ENCODE data around the gene HOXD9. TPM values are rescaled to one million over a fixed set of nuclear protein-coding genes. Genes with fewer than 3 reads are reported as not detected.
A peak's percentile ranks its signal among the peaks of the same experiment; 100 is the strongest.

Gene HOXD9
- total RNA-seq, 1 donor from 2014 or later, result 5.7 TPM

GRCh38 chr2:176169711-176170110 is 47.2 kb downstream of the HOXD9 start:
- Histone ChIP-seq H3K9ac (ENCODE audit: low read depth in 1 of 3, low read length in 3 of 3) (no peak overlapping the region), H3K27me3 (ENCODE audit: control insufficient read depth in 3 of 3, insufficient read depth in 3 of 3, low read length in 3 of 3) (peaks cover 18 to 71% (median 34%) of the 10 kb centered on the region in 3 donors), H3K4me1 (ENCODE audit: control insufficient read depth in 3 of 3, insufficient read depth in 3 of 3, low read length in 3 of 3) (peaks cover 0 to 5% (median 3%) of the 10 kb centered on the region in 3 donors), H3K9me3 (ENCODE audit: control insufficient read depth in 3 of 3, low read length in 3 of 3) (no peaks in the 10 kb centered on the region), H3K27ac (ENCODE audit: low read depth, low read length) (no peak overlapping the region), H3K36me3 (ENCODE audit: control insufficient read depth in 3 of 3, insufficient read depth in 3 of 3, low read length in 3 of 3) (no peaks in the 10 kb centered on the region), H3K4me3 (ENCODE audit: low read length in 3 of 3) (no peak overlapping the region)

- Histone ChIP-seq H3K27me3 (ENCODE audit: control insufficient read depth in 3 of 3, insufficient read depth in 3 of 3, low read length in 3 of 3) (peaks cover 13 to 68% (median 34%) of the 10 kb centered on the region in 3 donors), H3K27ac (ENCODE audit: low read depth, low read length) (no peak overlapping the region), H3K4me3 (ENCODE audit: low read length in 3 of 3) (no peak overlapping the region)
These were observed 48.2 kb downstream of the HOXD9 start for GRCh38 chr2:176170602-176171305.

GRCh38 chr2:176171351-176172006 is 49.0 kb downstream of the HOXD9 start:
- Histone ChIP-seq H3K4me1 (ENCODE audit: control insufficient read depth in 3 of 3, insufficient read depth in 3 of 3, low read length in 3 of 3) (peaks cover 0 to 3% (median 0%) of the 10 kb centered on the region in 3 donors), H3K27me3 (ENCODE audit: control insufficient read depth in 3 of 3, insufficient read depth in 3 of 3, low read length in 3 of 3) (peaks cover 11 to 72% (median 29%) of the 10 kb centered on the region in 3 donors), H3K36me3 (ENCODE audit: control insufficient read depth in 3 of 3, insufficient read depth in 3 of 3, low read length in 3 of 3) (no peaks in the 10 kb centered on the region), H3K9me3 (ENCODE audit: control insufficient read depth in 3 of 3, low read length in 3 of 3) (no peaks in the 10 kb centered on the region), H3K4me3 (ENCODE audit: low read length in 3 of 3) (peak overlapping the region in 1 of 3 donors; percentile 29), H3K27ac (ENCODE audit: low read depth, low read length) (no peak overlapping the region), H3K9ac (ENCODE audit: low read depth in 1 of 3, low read length in 3 of 3) (no peak overlapping the region)

More at GRCh38 chr2:176170602-176171305, 48.2 kb downstream of the HOXD9 start:
- peaks cover 0 to 3% (median 0%) of the 10 kb centered on the region in 3 donors for H3K4me1 ChIP-seq (ENCODE audit: control insufficient read depth in 3 of 3, insufficient read depth in 3 of 3, low read length in 3 of 3)
- no peaks in the 10 kb centered on the region for H3K36me3 ChIP-seq (ENCODE audit: control insufficient read depth in 3 of 3, insufficient read depth in 3 of 3, low read length in 3 of 3)
- H3K9me3 ChIP-seq (ENCODE audit: control insufficient read depth in 3 of 3, low read length in 3 of 3), result no peaks in the 10 kb centered on the region
- H3K9ac ChIP-seq (ENCODE audit: low read depth in 1 of 3, low read length in 3 of 3), result no peak overlapping the region

GRCh38 chr2:176172007-176172894 is 49.7 kb downstream of the HOXD9 start:
- peaks cover 11 to 72% (median 31%) of the 10 kb centered on the region in 3 donors for H3K27me3 ChIP-seq (ENCODE audit: control insufficient read depth in 3 of 3, insufficient read depth in 3 of 3, low read length in 3 of 3)
- H3K9me3 ChIP-seq (ENCODE audit: control insufficient read depth in 3 of 3, low read length in 3 of 3), result no peaks in the 10 kb centered on the region
- no peaks in the 10 kb centered on the region for H3K36me3 ChIP-seq (ENCODE audit: control insufficient read depth in 3 of 3, insufficient read depth in 3 of 3, low read length in 3 of 3)
- no peak overlapping the region for H3K27ac ChIP-seq (ENCODE audit: low read depth, low read length)
- peaks cover 0 to 3% (median 0%) of the 10 kb centered on the region in 3 donors for H3K4me1 ChIP-seq (ENCODE audit: control insufficient read depth in 3 of 3, insufficient read depth in 3 of 3, low read length in 3 of 3)
- H3K4me3 ChIP-seq (ENCODE audit: low read length in 3 of 3), result peak overlapping the region in 1 of 3 donors; percentile 29
- H3K9ac ChIP-seq (ENCODE audit: low read depth in 1 of 3, low read length in 3 of 3), result no peak overlapping the region

- H3K36me3 ChIP-seq (ENCODE audit: control insufficient read depth in 3 of 3, insufficient read depth in 3 of 3, low read length in 3 of 3), result no peaks in the 10 kb centered on the region
- peaks cover 18 to 73% (median 39%) of the 10 kb centered on the region in 3 donors for H3K27me3 ChIP-seq (ENCODE audit: control insufficient read depth in 3 of 3, insufficient read depth in 3 of 3, low read length in 3 of 3)
- H3K4me3 ChIP-seq (ENCODE audit: low read length in 3 of 3), result no peak overlapping the region
- no peak overlapping the region for H3K27ac ChIP-seq (ENCODE audit: low read depth, low read length)
- no peaks in the 10 kb centered on the region for H3K9me3 ChIP-seq (ENCODE audit: control insufficient read depth in 3 of 3, low read length in 3 of 3)
- H3K9ac ChIP-seq (ENCODE audit: low read depth in 1 of 3, low read length in 3 of 3), result no peak overlapping the region
- H3K4me1 ChIP-seq (ENCODE audit: control insufficient read depth in 3 of 3, insufficient read depth in 3 of 3, low read length in 3 of 3), result peaks cover 3 to 4% (median 4%) of the 10 kb centered on the region in 3 donors
These were observed 50.5 kb downstream of the HOXD9 start for GRCh38 chr2:176172895-176173566.

GRCh38 chr2:176173567-176174381 is 51.3 kb downstream of the HOXD9 start:
- H3K27me3 ChIP-seq (ENCODE audit: control insufficient read depth in 3 of 3, insufficient read depth in 3 of 3, low read length in 3 of 3), result peaks cover 23 to 81% (median 45%) of the 10 kb centered on the region in 3 donors
- H3K4me1 ChIP-seq (ENCODE audit: control insufficient read depth in 3 of 3, insufficient read depth in 3 of 3, low read length in 3 of 3), result peaks cover 3 to 6% (median 4%) of the 10 kb centered on the region in 3 donors
- H3K27ac ChIP-seq (ENCODE audit: low read depth, low read length), result no peak overlapping the region
- H3K9me3 ChIP-seq (ENCODE audit: control insufficient read depth in 3 of 3, low read length in 3 of 3), result no peaks in the 10 kb centered on the region
- no peaks in the 10 kb centered on the region for H3K36me3 ChIP-seq (ENCODE audit: control insufficient read depth in 3 of 3, insufficient read depth in 3 of 3, low read length in 3 of 3)
- H3K4me3 ChIP-seq (ENCODE audit: low read length in 3 of 3), result no peak overlapping the region
- H3K9ac ChIP-seq (ENCODE audit: low read depth in 1 of 3, low read length in 3 of 3), result no peak overlapping the region

- Histone ChIP-seq H3K9me3 (ENCODE audit: control insufficient read depth in 3 of 3, low read length in 3 of 3) (no peaks in the 10 kb centered on the region), H3K9ac (ENCODE audit: low read depth in 1 of 3, low read length in 3 of 3) (no peak overlapping the region), H3K36me3 (ENCODE audit: control insufficient read depth in 3 of 3, insufficient read depth in 3 of 3, low read length in 3 of 3) (no peaks in the 10 kb centered on the region), H3K4me3 (ENCODE audit: low read length in 3 of 3) (no peak overlapping the region), H3K27ac (ENCODE audit: low read depth, low read length) (no peak overlapping the region), H3K27me3 (ENCODE audit: control insufficient read depth in 3 of 3, insufficient read depth in 3 of 3, low read length in 3 of 3) (peaks cover 29 to 81% (median 45%) of the 10 kb centered on the region in 3 donors), H3K4me1 (ENCODE audit: control insufficient read depth in 3 of 3, insufficient read depth in 3 of 3, low read length in 3 of 3) (peaks cover 3 to 6% (median 4%) of the 10 kb centered on the region in 3 donors)
These were observed 51.9 kb downstream of the HOXD9 start for GRCh38 chr2:176174382-176174823.

All from skeletal muscle tissue (tissue), 4 donors.